ENCODE measurements around the gene ASB10. TPM values are rescaled to one million over a fixed set of nuclear protein-coding genes. Genes with fewer than 3 reads are reported as not detected.
A peak's percentile ranks its signal among the peaks of the same experiment; 100 is the strongest.

The ASB10 gene
- polyA plus RNA-seq, 1 of the 3 experiments (the other 2 are of a cell fraction), result not detected

DNA sequence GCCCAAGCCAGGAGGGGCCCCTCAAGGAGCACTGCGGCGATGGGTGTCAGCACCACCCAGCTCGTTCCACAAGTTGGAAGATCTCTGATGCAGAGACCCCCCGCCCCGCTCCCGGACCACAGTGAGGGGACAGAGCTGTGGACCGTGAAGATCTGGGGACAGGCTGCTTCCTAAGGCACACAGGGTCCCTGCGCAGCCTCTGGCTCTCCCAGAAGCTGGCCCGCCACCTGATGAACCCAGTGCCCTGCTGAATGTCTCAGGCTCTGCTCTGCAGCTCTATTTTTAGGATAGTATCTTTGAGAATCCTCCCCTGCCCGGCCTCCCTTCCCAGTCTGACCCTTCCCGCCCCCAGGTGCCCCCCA is 49.3 kb downstream of the ASB10 start:
- H3K79me2 ChIP-seq (ENCODE audit: insufficient read depth), result no peaks in the 10 kb centered on the region
- H3K9me3 ChIP-seq, result no peaks in the 10 kb centered on the region
- no peak overlapping the region for H2AFZ ChIP-seq (ENCODE audit: low read depth)
- 96% methylated on average over 8 of the region's 11 CpGs for WGBS (ENCODE audit: low lambda C conversion rate)
- H3K9me2 ChIP-seq, result no peaks in the 10 kb centered on the region
- H3K27ac ChIP-seq (ENCODE audit: low read depth in 2 of 2, low read length in 1 of 2), result no peak overlapping the region
- TF ChIP-seq JUND (IDR thresholded peaks at IDR 0.05), result no peak
- no peak for TF ChIP-seq RAD21 (IDR thresholded peaks at IDR 0.05; ENCODE audit: low read length)
- no peak for TF ChIP-seq TEAD4 (IDR thresholded peaks at IDR 0.05; ENCODE audit: borderline replicate concordance, insufficient read depth)
- TF ChIP-seq PBX3 (IDR thresholded peaks at IDR 0.05), result no peak
- TF ChIP-seq CTCF (IDR thresholded peaks at IDR 0.05), result no peak
- TF ChIP-seq SIN3A (IDR thresholded peaks at IDR 0.05; ENCODE audit: borderline replicate concordance, low read depth, low read length), result no peak
- no peak for TF ChIP-seq MXI1 (IDR thresholded peaks at IDR 0.05; ENCODE audit: low read depth, low read length)
- TF ChIP-seq, protein P1, sequence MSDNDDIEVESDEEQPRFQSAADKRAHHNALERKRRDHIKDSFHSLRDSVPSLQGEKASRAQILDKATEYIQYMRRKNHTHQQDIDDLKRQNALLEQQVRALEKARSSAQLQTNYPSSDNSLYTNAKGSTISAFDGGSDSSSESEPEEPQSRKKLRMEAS (IDR thresholded peaks at IDR 0.05; ENCODE audit: low read depth), result no peak
- no peak for TF ChIP-seq RFX5 (IDR thresholded peaks at IDR 0.05; ENCODE audit: low read length)
- no peak for TF ChIP-seq FOXJ3 (CRISPR knock-in tag; IDR thresholded peaks at IDR 0.05)
- no peak for TF ChIP-seq POLR2AphosphoS5 (IDR thresholded peaks at IDR 0.05; ENCODE audit: low read depth, low read length)
- TF ChIP-seq GATA2 (CRISPR knock-in tag; IDR thresholded peaks at IDR 0.05), result no peak
- no peak for TF ChIP-seq NFIC (IDR thresholded peaks at IDR 0.05; ENCODE audit: borderline replicate concordance)
- TF ChIP-seq YY1 (IDR thresholded peaks at IDR 0.05; ENCODE audit: low read depth), result no peak
- TF ChIP-seq CHD2 (IDR thresholded peaks at IDR 0.05; ENCODE audit: low read length, partially characterized antibody), result no peak
- no peaks in the 10 kb centered on the region for H3F3A ChIP-seq (replicated peaks; ENCODE audit: insufficient read depth)
- ChIA-PET CTCF (interaction anchor here (0.9 to 10.0 kb wide), 7 partner anchors 10 to 107 kb away, joined by 3 to 73 read pairs (median 10); partner anchors contain the start of gene GBX1), POLR2A (no interaction called here)
- H4K20me1 ChIP-seq (ENCODE audit: insufficient read depth), result no peaks in the 10 kb centered on the region
- peaks cover 9 to 93% of the 10 kb centered on the region in 2 experiments for H3K36me3 ChIP-seq (replicated peaks in 1 of 2; ENCODE audit: control insufficient read depth in 1 of 2, insufficient read depth in 2 of 2, low read length in 1 of 2)
- no peak overlapping the region for H3K4me2 ChIP-seq
- no peak for DNase-seq
- H3K4me3 ChIP-seq (ENCODE audit: low read depth in 2 of 2, low read length in 1 of 2), result no peak overlapping the region
- H3K27me3 ChIP-seq (ENCODE audit: insufficient read depth), result no peaks in the 10 kb centered on the region
- no peak overlapping the region for H3K9ac ChIP-seq
- peaks cover 0 to 17% of the 10 kb centered on the region in 2 experiments; a peak in 1 of 4 replicates for H3K4me1 ChIP-seq (ENCODE audit: control insufficient read depth in 1 of 2, insufficient read depth in 2 of 2, low read depth in 1 of 2, low read length in 1 of 2)

DNA sequence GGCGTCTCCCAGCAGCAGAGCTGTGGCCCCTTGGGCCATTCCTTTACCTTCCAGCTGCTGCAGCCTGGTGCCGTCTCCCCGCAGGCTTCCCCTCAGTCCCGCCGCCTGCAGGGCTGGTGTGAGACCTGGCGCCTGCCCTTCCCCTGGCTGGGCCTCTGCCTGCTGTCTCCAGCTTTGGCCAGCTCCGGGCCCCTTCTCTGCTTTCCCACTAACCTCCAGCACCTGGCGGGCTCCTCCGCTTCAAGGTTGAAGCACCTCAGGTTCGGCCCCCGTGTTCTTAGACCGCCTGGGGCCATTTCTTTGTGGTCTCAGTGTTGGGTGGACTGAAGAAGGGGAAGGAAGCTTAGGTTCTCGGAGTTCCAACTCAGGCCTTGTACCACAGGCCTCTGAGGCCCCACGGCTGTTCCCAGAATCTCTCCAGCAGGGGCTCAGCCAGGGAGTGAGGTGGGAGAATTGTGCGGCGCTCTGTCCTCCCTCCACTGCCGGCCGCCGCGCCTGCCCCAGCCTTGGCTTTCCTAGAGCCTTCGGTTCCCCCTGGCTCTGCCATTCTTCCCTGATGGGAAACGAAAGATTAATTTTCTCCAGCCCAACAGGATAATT is 49.9 kb downstream of the ASB10 start:
- ChIA-PET POLR2A (no interaction called here), CTCF (interaction anchor here (0.9 to 10.0 kb wide), 7 partner anchors 9 to 107 kb away, joined by 3 to 73 read pairs (median 10); partner anchors contain the start of gene GBX1)
- no peaks in the 10 kb centered on the region for H3K9me3 ChIP-seq
- no peaks in the 10 kb centered on the region for H3K9me2 ChIP-seq
- H3K27ac ChIP-seq (ENCODE audit: low read depth in 2 of 2, low read length in 1 of 2), result no peak overlapping the region
- no peak for TF ChIP-seq EP300 (IDR thresholded peaks at IDR 0.05; ENCODE audit: borderline replicate concordance in 1 of 2, low read depth in 1 of 2, low read length in 1 of 2)
- H3K4me2 ChIP-seq, result no peak overlapping the region
- H4K20me1 ChIP-seq (ENCODE audit: insufficient read depth), result no peaks in the 10 kb centered on the region
- H3K4me1 ChIP-seq (ENCODE audit: control insufficient read depth in 1 of 2, insufficient read depth in 2 of 2, low read depth in 1 of 2, low read length in 1 of 2), result peaks cover 0 to 23% of the 10 kb centered on the region in 2 experiments; a peak in 1 of 4 replicates
- no peak overlapping the region for H2AFZ ChIP-seq (ENCODE audit: low read depth)
- peaks cover 9 to 93% of the 10 kb centered on the region in 2 experiments for H3K36me3 ChIP-seq (replicated peaks in 1 of 2; ENCODE audit: control insufficient read depth in 1 of 2, insufficient read depth in 2 of 2, low read length in 1 of 2)
- H3K4me3 ChIP-seq (ENCODE audit: low read depth in 2 of 2, low read length in 1 of 2), result no peak overlapping the region
- DNase-seq, result peak; percentile 54
- H3F3A ChIP-seq (replicated peaks; ENCODE audit: insufficient read depth), result no peaks in the 10 kb centered on the region
- H3K79me2 ChIP-seq (ENCODE audit: insufficient read depth), result no peaks in the 10 kb centered on the region
- 95% methylated on average over 22 of the region's 22 CpGs for WGBS (ENCODE audit: low lambda C conversion rate)
- H3K9ac ChIP-seq, result no peak overlapping the region
- no peaks in the 10 kb centered on the region for H3K27me3 ChIP-seq (ENCODE audit: insufficient read depth)
